HG03025 (cell line): Measurements from ENCODE around the gene SERPINB10.
"Not testable (repeated sequence)": the region's sequence is repeated elsewhere in the genome, so short reads cannot be mapped to it uniquely, and the experiment has no call there.

ENCODE experiments used
- ATAC-seq: cut with Tn5 transposase; IDR thresholded peaks from one replicate; pipeline ENCODE4 v1.9.1; 2021; ENCODE audit warnings: mild to moderate bottlenecking, moderate library complexity; ENCODE audit not compliant: unreplicated experiment, low FRiP score

SERPINB10 gene

GRCh38 chr18:63890950-63891304, 16.8 kb upstream of the SERPINB10 start:
- ATAC-seq: peak; percentile 63

- ATAC-seq: no peak
These were observed 15.2 kb upstream of the SERPINB10 start for GRCh38 chr18:63892566-63892965.

- no peak for ATAC-seq
These were observed 13.5 kb upstream of the SERPINB10 start for GRCh38 chr18:63894106-63894772.

GRCh38 chr18:63895190-63895589, 12.6 kb upstream of the SERPINB10 start:
- ATAC-seq: no peak

GRCh38 chr18:63897072-63897471, 10.7 kb upstream of the SERPINB10 start:
- no peak for ATAC-seq

GRCh38 chr18:63899206-63899605, 8.6 kb upstream of the SERPINB10 start:
- no peak for ATAC-seq

GRCh38 chr18:63903851-63904570, 3.7 kb upstream of the SERPINB10 start:
- no peak for ATAC-seq

- ATAC-seq: no peak
These were observed 3.1 kb upstream of the SERPINB10 start for GRCh38 chr18:63904694-63905093.

- no peak for ATAC-seq
These were observed 2.4 kb upstream of the SERPINB10 start for GRCh38 chr18:63905361-63905760.

GRCh38 chr18:63906056-63906455, 1.7 kb upstream of the SERPINB10 start:
- no peak for ATAC-seq

GRCh38 chr18:63908858-63909257, 1.1 kb downstream of the SERPINB10 start:
- no peak for ATAC-seq

GRCh38 chr18:63909870-63910269, 2.1 kb downstream of the SERPINB10 start:
- no peak for ATAC-seq

- no peak for ATAC-seq
These were observed 10.1 kb downstream of the SERPINB10 start for GRCh38 chr18:63917817-63918216.

GRCh38 chr18:63922049-63922448, 14.3 kb downstream of the SERPINB10 start:
- ATAC-seq: no peak

- ATAC-seq: no peak
These were observed 16.8 kb downstream of the SERPINB10 start for GRCh38 chr18:63924551-63924950.

- no peak for ATAC-seq
These were observed 20.6 kb downstream of the SERPINB10 start for GRCh38 chr18:63928331-63928730.

GRCh38 chr18:63929369-63929768, 21.6 kb downstream of the SERPINB10 start:
- not testable (repeated sequence) for ATAC-seq

- no peak for ATAC-seq
These were observed 23.1 kb downstream of the SERPINB10 start for GRCh38 chr18:63930773-63931354.

GRCh38 chr18:63936156-63936931, 28.6 kb downstream of the SERPINB10 start:
- peak; percentile 99 for ATAC-seq

- ATAC-seq: peak; percentile 31
These were observed 29.2 kb downstream of the SERPINB10 start for GRCh38 chr18:63936932-63937393.

GRCh38 chr18:63940008-63940407, 32.2 kb downstream of the SERPINB10 start:
- no peak for ATAC-seq
